NCI-H2029 (cell line): ENCODE measurements around the gene TP53RK.
"Not testable (repeated sequence)": the region's sequence is repeated elsewhere in the genome, so short reads cannot be mapped to it uniquely, and the experiment has no call there.

Source experiments
- DNase-seq: peaks from one replicate; lab custom pipeline; 2025; lab: John Stamatoyannopoulos, UW

TP53RK gene

GRCh38 chr20:46683011-46683667, 6.1 kb downstream of the TP53RK start:
- no peak for DNase-seq

GRCh38 chr20:46682063-46682821, 7.0 kb downstream of the TP53RK start:
- no peak for DNase-seq

GRCh38 chr20:46681032-46681854, 8.0 kb downstream of the TP53RK start:
- peak; percentile 65 for DNase-seq

GRCh38 chr20:46680684-46681031, 8.6 kb downstream of the TP53RK start:
- DNase-seq: no peak

GRCh38 chr20:46678516-46678915, 10.7 kb downstream of the TP53RK start:
- no peak for DNase-seq

- no peak for DNase-seq
Measured at GRCh38 chr20:46677608-46678007, 11.6 kb downstream of the TP53RK start.

GRCh38 chr20:46676649-46677316, 12.5 kb downstream of the TP53RK start:
- not testable (repeated sequence) for DNase-seq

GRCh38 chr20:46674253-46675083, 14.8 kb downstream of the TP53RK start:
- DNase-seq: no peak

GRCh38 chr20:46673394-46674252, 15.6 kb downstream of the TP53RK start:
- DNase-seq: no peak

- DNase-seq: no peak
Measured at GRCh38 chr20:46672543-46673148, 16.6 kb downstream of the TP53RK start.

- no peak for DNase-seq
Measured at GRCh38 chr20:46671866-46672542, 17.2 kb downstream of the TP53RK start.

GRCh38 chr20:46670585-46671584, 18.4 kb downstream of the TP53RK start:
- DNase-seq: peak; percentile 55

- DNase-seq: no peak
Measured at GRCh38 chr20:46670228-46670584, 19.0 kb downstream of the TP53RK start.

GRCh38 chr20:46666818-46667515, 22.3 kb downstream of the TP53RK start:
- no peak for DNase-seq

- DNase-seq: no peak
Measured at GRCh38 chr20:46666306-46666705, 22.9 kb downstream of the TP53RK start.

- DNase-seq: no peak
Measured at GRCh38 chr20:46665602-46666001, 23.6 kb downstream of the TP53RK start.

- DNase-seq: no peak
Measured at GRCh38 chr20:46663531-46663930, 25.7 kb downstream of the TP53RK start.

GRCh38 chr20:46661659-46662058, 27.6 kb downstream of the TP53RK start:
- DNase-seq: no peak
